Measurements from ENCODE around the gene RANBP1. TPM values are rescaled to one million over a fixed set of nuclear protein-coding genes. Genes with fewer than 3 reads are reported as not detected.

RANBP1 gene
- total and polyA plus RNA-seq, 2 of the 13 experiments (the other 11 are each of a cell fraction or from before 2014, with no cell fraction given): 181 to 492 TPM

GRCh38 chr22:20090730-20091240, 25.1 kb upstream of the RANBP1 start (continued):
- TF ChIP-seq ETV5 (CRISPR knock-in tag; IDR thresholded peaks at IDR 0.05; ENCODE audit: borderline replicate concordance): no peak

- FAIRE-seq (no peak), DNase-seq (ENCODE audit: low spot score) (no peak), ATAC-seq (no peak)
- H4K20me1 ChIP-seq (ENCODE audit: insufficient read depth, low read length): no peaks in the 10 kb centered on the region
- TF ChIP-seq POLR2A (IDR thresholded peaks at IDR 0.05; ENCODE audit: insufficient read depth in 1 of 2, low read depth in 2 of 2, low read length in 2 of 2): 0 out of 4 replicates have a peak, but pooled peaks of 1 of the 2 experiments have one; percentile 24
- no peak for TF ChIP-seq TIGD3 (CRISPR knock-in tag; IDR thresholded peaks at IDR 0.05; ENCODE audit: borderline replicate concordance)
- no peak overlapping the region for H3K4me3 ChIP-seq (replicated peaks in 1 of 3; ENCODE audit: insufficient read depth in 1 of 3, low read depth in 2 of 3, low read length in 3 of 3)
- ChIA-PET POLR2A (interaction anchor here (1.4 kb wide), 1 partner anchor 11 kb away, joined by 5 read pairs; no protein-coding TSS in a partner anchor), CTCF (ENCODE audit: low intra/inter-chr PET ratio, low total read pairs) (no interaction called here)
- H3K79me2 ChIP-seq (ENCODE audit: insufficient read depth, low read length): peaks cover 8% of the 10 kb centered on the region
- no peaks in the 10 kb centered on the region for H3K9me3 ChIP-seq (ENCODE audit: low read length)
- in situ Hi-C loops (cut with HindIII; ENCODE audit: extremely low pct_ligation_motif_present, low pct_unique_long_range_greater_than_20kb): no loop called here
- no TSS peak for BruUV-seq (replicated peaks)
- peaks cover 62 to 97% of the 10 kb centered on the region in 2 experiments for H3K36me3 ChIP-seq (replicated peaks in 1 of 2; ENCODE audit: control insufficient read depth in 1 of 2, insufficient read depth in 2 of 2, low read length in 2 of 2)
- whole genome bisulfite sequencing (ENCODE audit: low lambda C conversion rate): 98% methylated on average over 16 of the region's 16 CpGs
- H2AFZ ChIP-seq (ENCODE audit: low read length): no peak overlapping the region
- no peak overlapping the region for H3K9ac ChIP-seq (ENCODE audit: insufficient read depth, low read depth, low read length)
- H3K4me1 ChIP-seq (ENCODE audit: insufficient read depth, low read length): no peaks in the 10 kb centered on the region
- no peak overlapping the region for H3K4me2 ChIP-seq (ENCODE audit: low read depth, low read length)
- H3K27me3 ChIP-seq (ENCODE audit: control insufficient read depth in 1 of 2, insufficient read depth in 2 of 2, low read length in 2 of 2): no peaks in the 10 kb centered on the region
- intact Hi-C loops (cut with micrococcal nuclease; ENCODE audit: unreplicated experiment): no loop called here
- H3K27ac ChIP-seq (ENCODE audit: extremely low read length, insufficient read depth, low read length): no peak overlapping the region
Measured at GRCh38 chr22:20091690-20092476, 24.0 kb upstream of the RANBP1 start.

GRCh38 chr22:20092477-20092854, 23.4 kb upstream of the RANBP1 start:
- no peaks in the 10 kb centered on the region for H3K9me3 ChIP-seq (ENCODE audit: low read length)
- H4K20me1 ChIP-seq (ENCODE audit: insufficient read depth, low read length): no peaks in the 10 kb centered on the region
- H3K27ac ChIP-seq (ENCODE audit: extremely low read length, insufficient read depth, low read length): no peak overlapping the region
- no peak overlapping the region for H3K9ac ChIP-seq (ENCODE audit: insufficient read depth, low read depth, low read length)
- no peak for TF ChIP-seq GTF3A (CRISPR knock-in tag; conservative IDR thresholded peaks at IDR 0.05)
- TF ChIP-seq TRAFD1 (CRISPR knock-in tag; IDR thresholded peaks at IDR 0.05; ENCODE audit: borderline replicate concordance): no peak
- no peak for TF ChIP-seq KDM5A (IDR thresholded peaks at IDR 0.05; ENCODE audit: borderline replicate concordance, low read length)
- TF ChIP-seq SCMH1 (CRISPR knock-in tag; IDR thresholded peaks at IDR 0.05; ENCODE audit: borderline replicate concordance): no peak
- no peak for TF ChIP-seq ZNF710 (CRISPR knock-in tag; IDR thresholded peaks at IDR 0.05; ENCODE audit: borderline replicate concordance)
- no peak for ATAC-seq
- 97% methylated on average over 11 of the region's 11 CpGs for WGBS (ENCODE audit: low lambda C conversion rate)
- no peak overlapping the region for H3K4me2 ChIP-seq (ENCODE audit: low read depth, low read length)
- CTCF ChIA-PET (ENCODE audit: low intra/inter-chr PET ratio, low total read pairs): no interaction called here
- H3K4me3 ChIP-seq (replicated peaks in 1 of 3; ENCODE audit: insufficient read depth in 1 of 3, low read depth in 2 of 3, low read length in 3 of 3): no peak overlapping the region
- no peak for DNase-seq (ENCODE audit: low spot score)
- H3K79me2 ChIP-seq (ENCODE audit: insufficient read depth, low read length): peaks cover 7% of the 10 kb centered on the region
- H3K36me3 ChIP-seq (replicated peaks in 1 of 2; ENCODE audit: control insufficient read depth in 1 of 2, insufficient read depth in 2 of 2, low read length in 2 of 2): peaks cover 57 to 97% of the 10 kb centered on the region in 2 experiments
- intact Hi-C loops (cut with micrococcal nuclease; ENCODE audit: unreplicated experiment): no loop called here
- in situ Hi-C loops (cut with HindIII; ENCODE audit: extremely low pct_ligation_motif_present, low pct_unique_long_range_greater_than_20kb): no loop called here
- no peak overlapping the region for H2AFZ ChIP-seq (ENCODE audit: low read length)
- no peaks in the 10 kb centered on the region for H3K4me1 ChIP-seq (ENCODE audit: insufficient read depth, low read length)
- no peaks in the 10 kb centered on the region for H3K27me3 ChIP-seq (ENCODE audit: control insufficient read depth in 1 of 2, insufficient read depth in 2 of 2, low read length in 2 of 2)
- POLR2A ChIA-PET: no interaction called here
- no TSS peak for BruUV-seq (replicated peaks)
- FAIRE-seq: no peak
